Activated B cell treated with CpG ODN at 0.5 μM for 24 hours (primary cell): ENCODE data around the gene GZMM. TPM values are rescaled to one million over a fixed set of nuclear protein-coding genes. Genes with fewer than 3 reads are reported as not detected.

Experiments used
- ATAC-seq: fragments of 200-7000 bp; cut with Tn5 transposase; one replicate; pipeline ENCODE4 v1.10.0; 2021; ENCODE audit warnings: low read depth, mild to moderate bottlenecking, moderate library complexity
- CTCF ChIA-PET: fragments of 350-600 bp; sonication (Branson Sonifier 250); formaldehyde crosslinking; loops from one replicate; lab custom pipeline; 2021; ENCODE audit warnings: antibody characterized with exemption; lab: Charles Lee
- POLR2A ChIA-PET: fragments of 350-600 bp; sonication (Branson Sonifier 250); formaldehyde crosslinking; loops from one replicate; lab custom pipeline; 2021; ENCODE audit warnings: antibody characterized with exemption; lab: Charles Lee
- DNase-seq: peaks from one replicate; pipeline ENCODE4 v3.0.0; 2022
- H3K27ac Mint-ChIP-seq: one replicate; pipeline ENCODE4 v1.8.0; 2020; ENCODE audit warnings: mixed read lengths
- H3K27me3 Mint-ChIP-seq: one replicate; pipeline ENCODE4 v1.8.0; 2021; ENCODE audit warnings: mixed read lengths
- H3K36me3 Mint-ChIP-seq: one replicate; pipeline ENCODE4 v1.8.0; 2021; ENCODE audit warnings: low read depth, mixed read lengths
- H3K4me1 Mint-ChIP-seq: one replicate; pipeline ENCODE4 v1.8.0; 2021; ENCODE audit warnings: mixed read lengths
- H3K4me3 Mint-ChIP-seq: one replicate; pipeline ENCODE4 v1.8.0; 2020; ENCODE audit warnings: mild to moderate bottlenecking, mixed read lengths
- H3K9me3 Mint-ChIP-seq: one replicate; pipeline ENCODE4 v1.8.0; 2020; ENCODE audit warnings: mixed read lengths
- CTCF ChIP-seq: fragments of 200-600 bp; IDR thresholded peaks from one replicate; pipeline ENCODE4 v1.8.0; 2022; ENCODE audit warnings: antibody characterized with exemption, mild to moderate bottlenecking
- intact Hi-C: fragments of 100-400 bp; cut with micrococcal nuclease; formaldehyde crosslinking; loops from one replicate; pipeline ENCODE4 v1.15.1; 2024
- total RNA-seq: library from RNA; stranded (reverse); gene quantifications from 2 replicates; pipeline ENCODE4 v1.2.3, GENCODE V29; 2022

Gene GZMM
- total RNA-seq, 1 donor from 2014 or later, result not detected

GRCh38 chr19:532561-533363 is 11.1 kb upstream of the GZMM start:
- peaks cover 10% of the 10 kb centered on the region for H3K36me3 Mint-ChIP-seq
- peak overlapping the region; percentile 88 for H3K4me3 Mint-ChIP-seq
- no peaks in the 10 kb centered on the region for H3K27me3 Mint-ChIP-seq
- no peak for TF ChIP-seq CTCF
- intact Hi-C loops, result no loop called here
- peaks cover 18% of the 10 kb centered on the region for H3K4me1 Mint-ChIP-seq
- no peak overlapping the region for H3K27ac Mint-ChIP-seq
- ATAC-seq, result no peak
- CTCF ChIA-PET, result interaction anchor here (0.5 to 1.5 kb wide), 3 partner anchors 10 to 26 kb away, joined by 3 to 11 read pairs (median 6); no protein-coding TSS in a partner anchor
- no peak for DNase-seq
- POLR2A ChIA-PET, result interaction anchor here (0.9 to 1.7 kb wide), 2 partner anchors 22 to 42 kb away, joined by 3 to 14 read pairs; no protein-coding TSS in a partner anchor
- H3K9me3 Mint-ChIP-seq, result no peaks in the 10 kb centered on the region

GRCh38 chr19:533364-534058 is 10.3 kb upstream of the GZMM start:
- Mint-ChIP-seq H3K4me1 (peaks cover 18% of the 10 kb centered on the region), H3K4me3 (peak overlapping the region; percentile 19), H3K27me3 (no peaks in the 10 kb centered on the region), H3K9me3 (no peaks in the 10 kb centered on the region), H3K27ac (no peak overlapping the region), H3K36me3 (peaks cover 17% of the 10 kb centered on the region)
- no peak for TF ChIP-seq CTCF
- ChIA-PET POLR2A (interaction anchor here (1.7 kb wide), 1 partner anchor 23 kb away, joined by 14 read pairs; no protein-coding TSS in a partner anchor), CTCF (interaction anchor here (1.5 kb wide), 2 partner anchors 22 to 27 kb away, joined by 6 to 11 read pairs; no protein-coding TSS in a partner anchor)
- intact Hi-C loops, result no loop called here
- ATAC-seq (no peak), DNase-seq (no peak)

- ATAC-seq, result no peak
- TF ChIP-seq CTCF, result no peak
- POLR2A ChIA-PET, result no interaction called here
- intact Hi-C loops, result no loop called here
- H3K36me3 Mint-ChIP-seq, result peaks cover 23% of the 10 kb centered on the region
- H3K4me1 Mint-ChIP-seq, result peaks cover 18% of the 10 kb centered on the region
- no peak overlapping the region for H3K27ac Mint-ChIP-seq
- no peaks in the 10 kb centered on the region for H3K27me3 Mint-ChIP-seq
- no peaks in the 10 kb centered on the region for H3K9me3 Mint-ChIP-seq
- no peak overlapping the region for H3K4me3 Mint-ChIP-seq
- CTCF ChIA-PET, result no interaction called here
- DNase-seq, result no peak
These were observed 9.8 kb upstream of the GZMM start for GRCh38 chr19:534088-534487.

- POLR2A ChIA-PET, result no interaction called here
These were observed 8.6 kb upstream of the GZMM start for GRCh38 chr19:535017-535835.

More at GRCh38 chr19:535017-535835, 8.6 kb upstream of the GZMM start:
- CTCF ChIA-PET, result no interaction called here
- ATAC-seq (no peak), DNase-seq (no peak)
- peaks cover 18% of the 10 kb centered on the region for H3K4me1 Mint-ChIP-seq
- no peak overlapping the region for H3K27ac Mint-ChIP-seq
- H3K27me3 Mint-ChIP-seq, result no peaks in the 10 kb centered on the region
- peaks cover 25% of the 10 kb centered on the region for H3K36me3 Mint-ChIP-seq
- peak overlapping the region; percentile 41 for H3K4me3 Mint-ChIP-seq
- intact Hi-C loops, result no loop called here
- H3K9me3 Mint-ChIP-seq, result no peaks in the 10 kb centered on the region
- no peak for TF ChIP-seq CTCF
